Measurements from ENCODE around the gene SHISA5.

Gene SHISA5

DNA sequence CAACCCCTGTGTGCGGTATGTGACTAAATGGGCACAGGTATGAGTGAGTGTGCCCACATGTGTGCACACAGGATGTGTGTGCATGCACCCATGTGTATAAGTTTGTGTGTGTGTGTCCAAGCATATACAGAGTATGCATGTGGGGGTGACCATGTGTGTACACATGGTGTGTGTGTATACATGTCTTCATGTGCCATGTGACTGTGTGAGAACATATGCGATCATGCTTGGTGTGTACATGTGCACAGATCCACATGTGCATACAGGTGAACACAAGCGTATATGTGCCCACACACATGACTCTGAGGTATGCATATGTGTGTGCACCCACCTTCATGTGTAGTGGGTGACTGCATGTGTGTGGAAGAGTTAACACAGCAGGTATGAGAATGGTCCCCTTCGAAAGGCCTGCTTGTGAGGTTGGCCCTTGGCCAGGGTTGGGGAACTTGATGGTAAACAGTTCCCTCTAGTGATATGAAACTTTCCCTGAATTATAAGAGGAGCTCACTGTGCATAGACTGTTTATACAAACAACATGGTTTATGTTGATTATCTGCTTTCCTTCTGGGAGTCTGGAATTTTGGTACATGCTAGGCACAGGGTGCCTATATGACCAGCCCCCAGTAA, 42.3 kb upstream of the SHISA5 start:
- DNase-seq (ENCODE audit: low read depth) = no peak
- TF ChIP-seq, protein P1, sequence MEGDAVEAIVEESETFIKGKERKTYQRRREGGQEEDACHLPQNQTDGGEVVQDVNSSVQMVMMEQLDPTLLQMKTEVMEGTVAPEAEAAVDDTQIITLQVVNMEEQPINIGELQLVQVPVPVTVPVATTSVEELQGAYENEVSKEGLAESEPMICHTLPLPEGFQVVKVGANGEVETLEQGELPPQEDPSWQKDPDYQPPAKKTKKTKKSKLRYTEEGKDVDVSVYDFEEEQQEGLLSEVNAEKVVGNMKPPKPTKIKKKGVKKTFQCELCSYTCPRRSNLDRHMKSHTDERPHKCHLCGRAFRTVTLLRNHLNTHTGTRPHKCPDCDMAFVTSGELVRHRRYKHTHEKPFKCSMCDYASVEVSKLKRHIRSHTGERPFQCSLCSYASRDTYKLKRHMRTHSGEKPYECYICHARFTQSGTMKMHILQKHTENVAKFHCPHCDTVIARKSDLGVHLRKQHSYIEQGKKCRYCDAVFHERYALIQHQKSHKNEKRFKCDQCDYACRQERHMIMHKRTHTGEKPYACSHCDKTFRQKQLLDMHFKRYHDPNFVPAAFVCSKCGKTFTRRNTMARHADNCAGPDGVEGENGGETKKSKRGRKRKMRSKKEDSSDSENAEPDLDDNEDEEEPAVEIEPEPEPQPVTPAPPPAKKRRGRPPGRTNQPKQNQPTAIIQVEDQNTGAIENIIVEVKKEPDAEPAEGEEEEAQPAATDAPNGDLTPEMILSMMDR (conservative IDR thresholded peaks at IDR 0.05; ENCODE audit: control insufficient read depth, insufficient read depth, low read depth, low read length) = no peak
- no peak overlapping the region for H3K4me3 ChIP-seq (ENCODE audit: control insufficient read depth, low read depth, low read length)

DNA sequence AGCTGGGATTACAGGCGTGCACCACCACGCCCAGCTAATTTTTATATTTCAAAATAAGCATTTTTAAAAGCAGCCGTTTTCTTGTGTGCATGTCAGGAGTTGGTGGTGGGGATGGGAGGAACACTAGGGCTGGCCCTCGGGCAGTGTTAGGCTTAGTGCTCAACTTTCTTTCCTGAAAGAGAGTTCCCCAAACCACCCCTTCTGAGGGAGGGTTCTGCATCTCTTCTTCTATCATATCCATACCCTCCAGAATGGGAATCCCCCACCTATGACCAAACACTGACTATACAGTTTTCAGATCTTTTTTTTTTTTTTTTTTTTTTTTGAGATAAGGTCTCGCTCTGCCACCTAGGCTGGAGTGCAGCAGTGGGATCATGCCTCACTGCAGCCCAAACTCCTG, 40.2 kb upstream of the SHISA5 start:
- no peak overlapping the region for H3K4me3 ChIP-seq (ENCODE audit: control insufficient read depth, low read depth, low read length)
- TF ChIP-seq, protein P1 (conservative IDR thresholded peaks at IDR 0.05; ENCODE audit: control insufficient read depth, insufficient read depth, low read depth, low read length) = no peak
- DNase-seq (ENCODE audit: low read depth) = no peak

DNA sequence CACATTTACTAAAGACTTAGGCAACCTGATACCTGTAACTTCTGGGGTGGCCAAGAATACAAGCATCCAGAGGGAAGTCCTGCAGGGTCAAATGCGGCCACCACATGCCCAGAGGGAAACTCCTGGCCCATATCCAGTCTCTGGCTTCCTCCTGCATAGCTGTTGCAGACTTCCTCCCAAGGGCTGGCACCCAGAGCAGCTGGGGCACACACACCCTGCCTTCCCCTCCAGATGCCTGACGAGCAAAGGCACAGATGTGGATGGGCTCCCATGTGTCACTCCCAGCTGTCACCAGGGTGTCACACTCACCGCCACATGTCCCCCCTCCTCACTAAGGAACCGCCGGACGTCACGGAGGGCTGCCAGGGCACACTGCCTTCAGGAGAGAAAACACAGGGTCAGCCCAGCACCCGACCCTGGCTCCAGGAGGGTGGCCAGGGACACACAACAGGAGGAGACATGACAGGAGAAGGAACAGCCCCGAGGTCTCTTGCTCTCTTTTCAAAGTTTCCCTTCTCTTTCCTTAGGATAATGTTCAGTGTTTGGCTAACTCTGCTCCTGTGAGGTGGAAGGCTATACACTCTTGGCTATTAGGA, 39.4 kb upstream of the SHISA5 start:
- TF ChIP-seq, protein P1 (conservative IDR thresholded peaks at IDR 0.05; ENCODE audit: control insufficient read depth, insufficient read depth, low read depth, low read length) = no peak
- no peak for DNase-seq (ENCODE audit: low read depth)
- H3K4me3 ChIP-seq (ENCODE audit: control insufficient read depth, low read depth, low read length) = no peak overlapping the region

DNA sequence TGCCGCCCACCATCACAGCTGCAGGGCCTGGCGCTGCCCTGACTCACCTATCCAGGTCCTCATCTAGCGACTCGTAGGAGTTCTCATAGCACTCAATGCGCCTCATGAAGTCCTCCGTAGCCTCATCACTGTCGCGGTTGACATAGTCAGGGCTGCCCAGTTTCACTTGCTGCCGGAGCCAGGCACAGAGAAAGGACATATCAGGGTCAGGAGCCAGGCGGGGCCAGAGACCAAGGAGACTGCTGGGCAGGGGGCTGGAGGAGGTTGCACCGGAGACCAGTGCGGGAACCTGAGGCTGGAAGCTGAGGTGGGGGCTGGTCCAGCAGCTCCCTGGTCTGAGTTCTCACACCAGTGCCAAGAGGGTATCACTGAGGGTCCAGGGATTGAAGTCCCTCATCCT, 34.5 kb upstream of the SHISA5 start:
- DNase-seq (ENCODE audit: low read depth) = no peak
- no peak overlapping the region for H3K4me3 ChIP-seq (ENCODE audit: control insufficient read depth, low read depth, low read length)
- TF ChIP-seq, protein P1 (conservative IDR thresholded peaks at IDR 0.05; ENCODE audit: control insufficient read depth, insufficient read depth, low read depth, low read length) = no peak

DNA sequence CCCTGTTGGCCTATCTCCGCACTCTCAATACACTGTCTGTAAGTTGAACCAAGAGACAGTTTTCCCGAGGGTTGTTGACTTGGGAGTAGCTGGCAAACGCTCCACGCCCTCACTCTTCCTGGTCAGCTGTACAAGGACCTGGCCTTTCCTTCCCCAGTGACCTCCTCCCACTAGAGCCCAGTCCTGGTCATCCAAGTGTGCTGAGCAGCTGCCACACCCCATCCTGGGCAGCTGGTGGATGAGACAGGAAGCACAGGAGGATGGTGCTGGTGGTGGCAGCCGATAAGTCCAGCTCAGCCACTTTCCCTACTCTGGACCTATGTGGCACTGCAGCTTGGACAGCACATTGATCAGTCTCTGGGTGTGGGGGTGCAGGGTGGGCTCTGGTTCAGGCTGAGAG, 32.8 kb upstream of the SHISA5 start:
- no peak overlapping the region for H3K4me3 ChIP-seq (ENCODE audit: control insufficient read depth, low read depth, low read length)
- DNase-seq (ENCODE audit: low read depth) = no peak
- TF ChIP-seq, protein P1 (conservative IDR thresholded peaks at IDR 0.05; ENCODE audit: control insufficient read depth, insufficient read depth, low read depth, low read length) = no peak

DNA sequence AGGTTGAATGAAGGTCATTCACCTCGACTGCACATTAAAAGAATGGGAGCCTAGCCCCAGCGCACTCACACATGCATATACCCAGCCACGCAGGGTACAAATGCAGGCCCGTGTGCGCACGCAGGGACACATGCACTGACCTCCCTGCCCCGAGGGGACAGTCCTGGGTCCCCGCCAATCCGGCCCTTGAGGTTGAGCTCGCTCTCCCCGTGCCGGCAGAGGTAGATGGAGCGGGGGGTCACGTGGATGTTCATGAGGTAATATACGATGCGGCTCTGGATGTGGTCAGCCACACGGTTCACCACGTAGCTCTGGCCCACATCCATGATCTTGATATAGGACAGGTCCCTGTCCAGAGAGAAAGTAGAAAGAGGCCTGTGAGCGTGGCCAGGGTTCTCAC, 32.1 kb upstream of the SHISA5 start:
- H3K4me3 ChIP-seq (ENCODE audit: control insufficient read depth, low read depth, low read length) = no peak overlapping the region
- no peak for DNase-seq (ENCODE audit: low read depth)
- TF ChIP-seq, protein P1 (conservative IDR thresholded peaks at IDR 0.05; ENCODE audit: control insufficient read depth, insufficient read depth, low read depth, low read length) = no peak

Data from fibroblast of mammary gland (primary cell).